Endothelial cell (in vitro differentiated cells): Measurements from ENCODE around the gene GCKR. TPM values are rescaled to one million over a fixed set of nuclear protein-coding genes. Genes with fewer than 3 reads are reported as not detected.
"Not testable (repeated sequence)": the region's sequence is repeated elsewhere in the genome, so short reads cannot be mapped to it uniquely, and the experiment has no call there.

Experiments used
- DNase-seq: peaks from one replicate; pipeline ENCODE4 v3.0.0; 2021; ENCODE audit warnings: low spot score
- H3K27ac Mint-ChIP-seq: one replicate; pipeline ENCODE4 v1.8.0; 2021; ENCODE audit warnings: mixed read lengths, inconsistent platforms; ENCODE audit not compliant: unreplicated experiment
- H3K27me3 Mint-ChIP-seq: one replicate; pipeline ENCODE4 v1.8.0; 2021; ENCODE audit warnings: mild to moderate bottlenecking, moderate library complexity, mixed read lengths, inconsistent platforms; ENCODE audit not compliant: unreplicated experiment
- H3K36me3 Mint-ChIP-seq: one replicate; pipeline ENCODE4 v1.8.0; 2021; ENCODE audit warnings: mild to moderate bottlenecking, low read depth, mixed read lengths, inconsistent platforms; ENCODE audit not compliant: unreplicated experiment
- H3K4me1 Mint-ChIP-seq: one replicate; pipeline ENCODE4 v1.8.0; 2021; ENCODE audit warnings: mild to moderate bottlenecking, mixed read lengths, inconsistent platforms; ENCODE audit not compliant: unreplicated experiment
- H3K4me3 Mint-ChIP-seq: one replicate; pipeline ENCODE4 v1.8.0; 2021; ENCODE audit warnings: mild to moderate bottlenecking, mixed read lengths, inconsistent platforms; ENCODE audit not compliant: unreplicated experiment
- H3K9me3 Mint-ChIP-seq: one replicate; pipeline ENCODE4 v1.8.0; 2021; ENCODE audit warnings: mixed read lengths, inconsistent platforms; ENCODE audit not compliant: unreplicated experiment
- CTCF ChIP-seq: fragments of 200-600 bp; sonication (generic); IDR thresholded peaks from one replicate; pipeline ENCODE4 v1.5.0; 2021; ENCODE audit warnings: antibody characterized with exemption; ENCODE audit not compliant: unreplicated experiment
- total RNA-seq: library from RNA; stranded (reverse); fragmentation: NEBNext Ultra II Directional; extraction: Animal tissue kit (Norgen Biotek cat#: 25700); gene quantifications from one replicate; pipeline ENCODE4 v1.2.1, GENCODE V29; 2021; ENCODE audit not compliant: unreplicated experiment

GCKR gene
- total RNA-seq, 1 donor from 2014 or later: 0.59 TPM

GRCh38 chr2:27537287-27537686 lies 40.6 kb downstream of the GCKR start:
- Mint-ChIP-seq H3K36me3 (no peaks in the 10 kb centered on the region), H3K4me3 (no peak overlapping the region), H3K27ac (no peak overlapping the region), H3K9me3 (no peaks in the 10 kb centered on the region), H3K4me1 (no peaks in the 10 kb centered on the region), H3K27me3 (peaks cover 6% of the 10 kb centered on the region)
- no peak for DNase-seq
- no peak for TF ChIP-seq CTCF

GRCh38 chr2:27538839-27539450 lies 42.3 kb downstream of the GCKR start:
- not testable (repeated sequence) for H3K9me3 Mint-ChIP-seq, DNase-seq, H3K27me3 Mint-ChIP-seq, H3K27ac Mint-ChIP-seq, H3K4me1 Mint-ChIP-seq, H3K4me3 Mint-ChIP-seq, H3K36me3 Mint-ChIP-seq

GRCh38 chr2:27539649-27540048 lies 43.0 kb downstream of the GCKR start:
- not testable (repeated sequence) for DNase-seq, H3K27me3 Mint-ChIP-seq, H3K36me3 Mint-ChIP-seq, H3K27ac Mint-ChIP-seq, H3K4me1 Mint-ChIP-seq, H3K4me3 Mint-ChIP-seq, H3K9me3 Mint-ChIP-seq

GRCh38 chr2:27544143-27544821 lies 47.6 kb downstream of the GCKR start:
- DNase-seq: no peak
- Mint-ChIP-seq H3K36me3 (no peaks in the 10 kb centered on the region), H3K27me3 (peaks cover 1% of the 10 kb centered on the region), H3K9me3 (no peaks in the 10 kb centered on the region), H3K4me1 (no peaks in the 10 kb centered on the region), H3K4me3 (no peak overlapping the region), H3K27ac (no peak overlapping the region)
- no peak for TF ChIP-seq CTCF

GRCh38 chr2:27545348-27546141 lies 48.9 kb downstream of the GCKR start:
- Mint-ChIP-seq H3K27me3 (peaks cover 1% of the 10 kb centered on the region), H3K4me3 (no peak overlapping the region), H3K9me3 (no peaks in the 10 kb centered on the region), H3K4me1 (no peaks in the 10 kb centered on the region), H3K27ac (no peak overlapping the region), H3K36me3 (no peaks in the 10 kb centered on the region)
- DNase-seq: no peak
- TF ChIP-seq CTCF: no peak

- no peaks in the 10 kb centered on the region for H3K9me3 Mint-ChIP-seq
- H3K4me1 Mint-ChIP-seq: no peaks in the 10 kb centered on the region
- DNase-seq: no peak
- TF ChIP-seq CTCF: no peak
- peaks cover 1% of the 10 kb centered on the region for H3K27me3 Mint-ChIP-seq
- H3K4me3 Mint-ChIP-seq: no peak overlapping the region
- H3K36me3 Mint-ChIP-seq: no peaks in the 10 kb centered on the region
- H3K27ac Mint-ChIP-seq: no peak overlapping the region
Observed at GRCh38 chr2:27549303-27549702, 52.7 kb downstream of the GCKR start.
